ENCODE data around the gene SNX9. TPM values are rescaled to one million over a fixed set of nuclear protein-coding genes. Genes with fewer than 3 reads are reported as not detected.
"Not testable (repeated sequence)": the region's sequence is repeated elsewhere in the genome, so short reads cannot be mapped to it uniquely, and the experiment has no call there.

Gene SNX9
- total RNA-seq, 1 donor from 2014 or later, result 72.3 TPM

DNA sequence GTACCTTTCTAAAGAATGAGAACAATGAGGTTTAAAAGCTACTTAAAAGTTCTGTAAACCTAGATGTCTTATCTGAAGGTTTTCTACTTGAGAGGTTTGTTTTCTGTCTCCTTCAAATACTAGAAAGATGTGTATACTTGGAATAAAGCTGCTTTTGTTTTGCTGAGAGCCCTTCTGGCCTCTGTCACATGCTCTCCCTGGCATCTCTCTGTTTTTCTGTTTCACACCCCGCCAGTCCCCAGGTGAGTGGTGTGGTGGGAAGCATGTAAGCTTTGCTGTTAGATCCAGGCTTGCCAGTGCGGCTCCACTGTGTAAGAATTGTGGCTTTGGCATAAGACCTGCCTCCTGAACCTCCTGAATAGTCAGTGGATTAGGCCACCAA, 56.8 kb downstream of the SNX9 start:
- no peak for DNase-seq (ENCODE audit: extremely low read depth, low read depth, low spot score)

DNA sequence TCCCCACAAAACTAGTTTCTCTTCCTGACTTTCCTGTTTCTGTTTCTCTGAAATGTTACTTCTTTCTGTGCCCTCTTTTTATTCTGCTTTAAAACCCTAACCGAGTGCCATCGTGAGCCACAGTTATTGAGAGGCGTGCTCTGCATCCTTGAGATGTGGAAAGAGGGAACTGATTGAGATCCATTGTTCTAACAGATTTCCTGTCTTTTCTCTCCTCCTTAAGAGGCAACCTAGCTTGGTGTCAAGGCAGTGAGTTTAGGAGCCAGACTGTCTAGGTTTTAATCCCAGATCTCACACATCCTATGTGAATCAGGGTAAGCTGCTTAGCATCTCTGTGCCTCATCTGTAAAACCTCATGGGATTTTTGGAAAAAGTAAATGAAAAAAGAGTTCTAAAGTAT, 57.5 kb downstream of the SNX9 start:
- no peak for DNase-seq (ENCODE audit: extremely low read depth, low read depth, low spot score)

DNA sequence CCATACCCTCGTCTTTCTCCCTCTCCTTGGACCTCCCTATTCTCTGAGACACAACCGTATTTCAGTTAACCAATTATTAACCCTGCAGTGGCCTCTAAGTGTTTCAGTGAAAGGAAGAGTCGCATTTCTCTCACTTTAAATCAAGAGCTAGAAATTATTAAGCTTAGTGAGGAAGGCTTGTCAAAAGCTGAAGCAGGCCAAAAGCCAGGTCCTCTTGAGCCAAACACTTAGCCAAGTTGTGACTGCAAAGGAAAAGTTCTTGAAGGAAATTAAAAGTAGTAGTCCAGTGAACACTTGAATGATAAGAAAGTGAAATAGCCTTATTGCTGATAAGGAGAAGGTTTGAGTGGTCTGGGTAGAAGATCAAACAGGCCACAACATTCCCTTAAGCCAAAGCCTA, 58.3 kb downstream of the SNX9 start:
- DNase-seq (ENCODE audit: extremely low read depth, low read depth, low spot score), result no peak

DNA sequence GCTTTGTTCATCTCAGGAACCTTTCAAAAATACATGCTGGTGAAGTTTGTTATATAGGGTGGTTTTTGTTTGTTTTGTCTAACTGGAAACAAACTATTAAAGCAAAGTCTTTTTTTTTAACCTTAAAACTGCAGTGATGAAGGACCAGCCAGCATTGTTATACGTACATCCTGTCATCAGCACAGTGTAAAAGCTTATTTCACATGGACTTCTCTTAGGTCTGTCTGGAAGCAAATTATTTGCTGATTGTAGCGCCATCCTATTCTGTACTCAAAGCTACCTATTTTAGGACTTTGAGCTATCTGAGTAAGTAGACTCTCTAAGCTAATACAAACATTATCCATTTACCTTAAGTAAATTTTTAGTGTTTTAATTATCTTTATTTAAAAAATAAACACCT, 61.7 kb downstream of the SNX9 start:
- DNase-seq (ENCODE audit: extremely low read depth, low read depth, low spot score), result no peak

DNA sequence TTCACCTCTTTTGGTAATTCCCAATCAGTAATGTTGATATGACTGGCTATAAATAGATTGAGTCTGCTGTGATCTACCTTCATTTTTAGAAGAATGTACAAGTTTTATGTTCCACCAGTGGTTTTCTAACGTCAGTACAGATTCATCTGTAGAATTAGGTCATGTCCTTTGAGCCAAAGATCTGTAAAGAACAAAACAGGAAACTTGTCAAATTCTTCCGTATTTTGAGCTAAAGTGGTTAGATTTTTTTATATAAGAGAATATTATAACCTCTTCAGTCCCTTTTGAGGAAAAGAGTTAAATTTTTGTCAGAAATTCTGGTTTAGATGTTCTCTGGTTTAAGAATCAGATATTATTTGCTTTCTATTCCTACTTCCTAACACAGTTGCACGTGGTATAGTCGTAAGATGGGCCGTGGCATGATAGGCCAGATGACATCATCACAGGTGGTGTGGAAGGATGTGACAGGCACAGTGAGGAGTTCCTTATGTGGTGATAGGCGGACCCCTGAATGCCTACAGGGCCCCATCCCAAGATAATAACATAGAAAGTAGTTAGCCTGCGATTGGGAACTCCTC, 62.3 kb downstream of the SNX9 start:
- no peak for DNase-seq (ENCODE audit: extremely low read depth, low read depth, low spot score)

DNA sequence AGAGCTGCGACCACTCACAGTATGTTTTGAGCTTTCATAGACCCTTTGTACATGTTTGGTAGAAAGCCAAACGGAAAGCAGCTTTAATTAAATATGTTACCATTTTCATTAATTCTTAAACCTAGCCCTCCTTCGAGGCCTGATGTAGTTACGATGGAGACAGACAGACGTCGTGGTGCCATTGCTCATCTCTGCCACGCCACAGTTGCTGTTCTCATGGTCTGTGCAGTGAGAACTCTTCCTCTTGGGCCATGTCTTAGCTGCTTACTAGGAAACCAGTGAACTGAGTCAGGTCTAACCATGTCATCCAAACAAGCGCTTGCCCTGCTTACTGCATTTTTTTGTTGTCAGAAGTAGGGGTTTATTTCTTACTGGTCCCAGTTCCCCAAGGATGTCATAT, 62.8 kb downstream of the SNX9 start:
- no peak for DNase-seq (ENCODE audit: extremely low read depth, low read depth, low spot score)

DNA sequence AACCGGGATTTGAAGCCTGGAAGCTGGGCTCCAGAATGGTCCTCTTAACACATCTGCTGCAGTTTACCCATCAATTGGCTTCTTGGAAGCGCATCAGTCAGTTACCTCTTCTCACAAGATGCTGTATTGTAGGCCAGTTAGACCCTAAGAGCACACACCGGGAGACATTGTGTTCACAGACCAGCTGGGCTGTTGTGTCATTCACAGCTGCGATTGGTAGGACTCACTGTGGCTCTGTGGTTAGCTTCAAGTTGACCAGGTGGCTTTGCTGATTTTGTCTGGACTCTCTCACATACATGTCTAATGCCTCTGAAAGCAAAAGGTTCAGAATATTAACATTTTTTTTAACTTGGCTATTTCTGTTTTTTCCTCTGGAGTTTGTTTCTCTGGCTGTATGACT, 64.8 kb downstream of the SNX9 start:
- no peak for DNase-seq (ENCODE audit: extremely low read depth, low read depth, low spot score)

DNA sequence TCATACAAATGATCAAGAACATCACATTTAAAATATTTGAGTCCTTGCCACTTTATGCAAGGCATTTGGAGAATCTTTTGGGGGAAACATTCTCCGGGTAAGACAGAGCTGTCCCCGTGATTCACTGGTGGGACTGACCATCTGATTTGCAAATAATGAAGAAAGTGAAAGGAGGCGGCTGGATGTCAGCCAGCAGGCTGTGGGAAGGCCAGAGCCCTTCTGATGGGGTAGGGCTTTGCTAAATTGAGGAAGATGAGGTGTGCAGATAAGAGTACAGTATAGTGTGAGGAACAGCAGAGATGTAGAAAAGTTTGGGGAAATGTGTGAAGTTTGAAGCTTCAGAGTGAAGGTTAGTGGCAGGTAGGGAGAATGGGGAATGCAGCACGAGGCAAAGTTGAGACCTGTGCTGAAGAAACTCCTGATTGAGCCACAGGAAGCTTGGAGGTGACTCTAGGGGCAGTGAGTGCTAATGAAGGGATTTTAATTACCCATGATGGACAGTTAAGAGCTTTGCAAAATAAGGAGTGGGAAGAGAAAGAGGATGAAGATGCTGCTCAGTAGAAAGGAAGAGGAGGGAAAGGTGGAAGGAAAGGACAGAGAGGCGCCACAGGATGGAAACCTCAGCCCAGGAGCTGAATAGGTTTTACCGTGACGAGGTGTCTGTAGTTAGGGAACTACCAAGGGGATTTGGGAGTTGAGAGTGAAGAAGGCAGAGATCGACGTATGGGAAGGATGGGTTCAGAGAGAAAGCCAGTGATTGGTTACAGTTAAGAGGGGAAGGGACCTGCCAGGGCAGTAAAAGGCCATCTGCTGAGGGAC, 68.7 kb downstream of the SNX9 start:
- no peak for DNase-seq (ENCODE audit: extremely low read depth, low read depth, low spot score)

DNA sequence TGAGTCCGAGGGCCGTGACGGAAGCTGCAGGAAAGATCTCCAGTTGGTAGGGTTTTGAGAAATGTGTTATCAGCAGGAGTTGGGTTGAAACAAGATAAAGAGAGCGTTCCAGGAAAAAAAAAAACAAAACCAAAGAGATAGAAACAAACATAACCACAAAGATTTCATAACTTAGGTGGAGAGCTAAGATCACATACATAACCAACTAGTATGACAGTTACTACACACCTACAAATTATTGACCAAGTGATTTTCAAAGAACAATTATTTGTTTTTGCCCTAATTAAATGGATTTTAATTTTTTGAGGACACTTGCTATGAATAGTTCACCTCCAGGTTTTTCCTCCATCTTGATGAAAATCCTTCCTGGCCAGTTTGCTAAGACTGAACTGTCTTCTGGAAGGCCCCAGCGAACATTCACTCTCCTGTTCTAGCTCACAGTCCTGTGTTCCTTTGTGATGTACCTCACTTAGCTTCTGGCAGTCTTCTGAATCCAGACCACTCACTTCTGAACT, 69.4 kb downstream of the SNX9 start:
- no peak for DNase-seq (ENCODE audit: extremely low read depth, low read depth, low spot score)

DNA sequence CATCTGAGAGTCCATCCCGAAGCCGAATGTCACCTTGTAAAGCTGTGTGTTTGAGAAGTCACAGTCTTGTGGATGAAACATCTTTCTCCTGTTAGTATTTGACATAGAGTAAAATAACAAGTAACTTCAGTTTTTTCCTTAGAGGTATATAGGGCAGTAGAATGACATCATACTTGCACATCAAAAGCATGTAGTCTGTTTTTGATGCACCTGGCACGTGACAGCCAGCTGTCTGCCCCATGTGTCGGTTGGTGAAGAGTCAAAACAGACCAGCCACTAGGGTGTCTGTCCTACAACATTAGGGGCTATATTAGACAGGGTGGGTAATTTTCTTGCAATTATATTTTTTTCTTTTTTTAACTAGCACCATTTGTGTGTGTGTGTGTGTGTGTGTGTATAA, 70.2 kb downstream of the SNX9 start:
- DNase-seq (ENCODE audit: extremely low read depth, low read depth, low spot score), result no peak

DNA sequence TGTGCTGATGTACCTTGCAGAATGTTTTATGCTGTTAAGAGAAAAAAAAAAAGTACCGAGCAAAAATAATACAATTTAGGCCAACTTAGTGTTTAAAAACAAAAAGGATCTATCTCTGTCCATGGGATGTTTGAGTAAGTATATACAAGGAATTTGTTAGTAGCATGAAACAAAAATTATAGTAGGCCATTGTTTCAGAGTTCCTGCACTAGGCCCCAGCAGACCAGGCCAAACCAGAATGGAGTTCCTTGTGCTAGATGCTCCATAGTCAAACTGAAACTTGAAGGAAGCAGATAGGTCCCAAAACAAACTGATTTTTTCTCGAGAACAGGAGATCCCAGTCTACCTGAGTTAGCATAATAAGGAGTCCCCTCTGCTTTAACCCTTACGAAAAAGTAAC, 72.5 kb downstream of the SNX9 start:
- DNase-seq (ENCODE audit: extremely low read depth, low read depth, low spot score), result no peak

DNA sequence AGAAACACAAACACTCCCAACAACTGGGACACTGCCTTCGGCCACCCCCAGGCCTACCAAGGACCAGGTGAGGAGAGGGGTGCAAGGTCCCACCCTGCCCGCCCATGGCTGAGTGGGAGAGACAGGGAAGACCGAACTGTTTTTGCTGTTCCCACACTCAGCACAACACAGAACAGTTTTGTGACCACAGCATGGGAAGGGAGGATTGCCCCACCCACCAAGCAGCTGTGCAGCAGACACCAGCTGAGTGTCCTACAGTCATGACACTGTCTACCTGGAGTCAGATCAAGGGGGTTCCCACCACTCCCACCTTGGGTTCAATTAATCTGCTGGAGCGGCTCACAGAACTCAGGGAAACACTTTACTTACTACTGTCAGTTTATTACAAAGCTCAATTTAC, 73.9 kb downstream of the SNX9 start:
- no peak for DNase-seq (ENCODE audit: extremely low read depth, low read depth, low spot score)

DNA sequence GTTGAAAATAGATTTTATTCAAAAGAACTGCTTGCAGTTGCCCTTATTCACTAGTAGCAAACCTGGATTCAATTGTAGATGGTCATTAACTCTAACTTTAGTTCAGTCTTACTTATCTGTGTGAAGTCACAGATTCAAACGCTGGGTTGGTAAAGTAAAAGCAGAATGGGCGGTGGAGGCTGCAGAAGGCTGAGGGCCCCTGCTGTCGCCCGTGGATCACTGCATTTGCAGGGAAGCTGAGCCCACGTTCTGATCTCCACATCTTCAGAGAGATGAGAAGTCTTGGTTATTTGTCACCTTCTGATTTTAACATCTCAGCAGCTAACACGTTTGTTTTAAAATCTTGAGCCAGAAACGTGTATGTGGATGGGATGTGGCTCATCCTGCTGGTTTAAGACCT, 75.1 kb downstream of the SNX9 start:
- DNase-seq (ENCODE audit: extremely low read depth, low read depth, low spot score), result no peak

DNA sequence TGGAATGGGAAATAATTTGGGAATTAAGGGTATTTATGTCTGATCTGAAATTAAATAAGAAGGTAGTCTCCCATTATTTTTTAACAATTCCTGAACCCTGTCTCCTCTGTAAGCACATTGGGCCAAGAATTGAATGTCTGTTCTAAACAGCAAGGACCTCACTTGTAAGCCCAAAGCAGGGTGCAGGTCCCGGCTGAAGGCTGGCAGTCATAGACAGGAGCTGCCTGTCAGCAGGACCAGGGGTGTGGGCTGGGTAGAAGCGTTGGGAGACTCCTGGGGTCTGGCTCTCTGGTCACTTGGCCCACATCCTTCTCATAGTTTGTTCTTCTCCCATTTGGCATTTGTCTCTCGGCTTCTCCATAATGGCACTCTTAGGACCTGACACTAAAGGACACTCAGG, 75.6 kb downstream of the SNX9 start:
- no peak for DNase-seq (ENCODE audit: extremely low read depth, low read depth, low spot score)

DNA sequence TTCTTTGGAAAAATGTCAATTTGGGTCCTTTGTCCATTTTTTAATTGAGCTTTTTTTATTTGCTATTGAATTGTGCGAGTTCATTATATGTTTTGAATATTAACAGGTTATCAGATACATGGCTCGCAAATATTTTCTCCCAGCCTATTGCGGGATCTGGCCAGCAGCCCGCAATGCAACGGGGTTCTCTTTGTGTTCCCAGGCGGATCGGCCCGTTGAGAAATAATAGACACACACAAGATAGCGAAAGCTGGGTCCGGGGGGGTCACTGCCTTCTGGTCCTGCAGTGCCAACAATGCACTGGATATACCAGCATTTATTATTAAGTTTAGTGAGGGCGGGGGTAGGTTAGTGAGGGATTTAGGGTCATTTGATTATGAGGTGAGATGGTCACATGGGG, 77.2 kb downstream of the SNX9 start:
- not testable (repeated sequence) for DNase-seq (ENCODE audit: extremely low read depth, low read depth, low spot score)

DNA sequence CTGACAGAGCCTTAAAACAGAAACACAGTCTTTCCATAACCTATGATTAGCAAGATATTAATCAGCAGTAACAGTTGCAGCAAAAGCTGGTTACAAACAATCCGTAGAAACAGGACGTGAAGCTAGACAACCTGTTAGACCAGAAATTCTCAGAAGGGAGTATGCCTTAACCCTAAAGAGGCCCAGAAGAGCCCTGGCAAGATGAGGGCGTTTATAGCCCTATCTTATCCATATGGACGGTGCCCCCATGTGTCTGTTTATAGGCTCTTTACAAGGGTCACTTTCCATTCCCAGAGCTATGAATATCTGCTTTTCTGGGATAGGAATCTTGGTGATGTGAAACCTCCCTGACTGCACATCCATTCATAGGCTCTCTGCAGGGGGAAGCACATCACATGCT, 77.7 kb downstream of the SNX9 start:
- not testable (repeated sequence) for DNase-seq (ENCODE audit: extremely low read depth, low read depth, low spot score)

DNA sequence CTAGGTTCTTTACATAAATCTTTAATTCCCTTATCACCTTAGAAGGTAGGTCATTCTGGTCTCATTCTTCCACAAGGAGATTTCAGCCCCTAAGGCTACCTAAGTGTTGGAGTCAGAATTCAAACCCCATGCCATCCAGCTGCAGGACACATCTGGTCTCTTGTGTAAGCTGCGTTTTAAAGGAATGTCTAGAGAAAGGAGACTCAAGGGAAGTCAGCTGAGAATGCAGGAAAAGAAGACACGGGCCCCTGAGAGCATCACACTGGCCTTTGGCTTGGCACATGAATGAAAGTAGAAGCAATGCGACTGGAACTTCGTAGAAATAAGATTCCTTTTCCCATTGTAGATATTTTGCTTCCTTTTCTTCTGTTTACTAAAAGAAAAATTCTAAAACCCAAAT, 82.0 kb downstream of the SNX9 start:
- DNase-seq (ENCODE audit: extremely low read depth, low read depth, low spot score), result no peak

DNA sequence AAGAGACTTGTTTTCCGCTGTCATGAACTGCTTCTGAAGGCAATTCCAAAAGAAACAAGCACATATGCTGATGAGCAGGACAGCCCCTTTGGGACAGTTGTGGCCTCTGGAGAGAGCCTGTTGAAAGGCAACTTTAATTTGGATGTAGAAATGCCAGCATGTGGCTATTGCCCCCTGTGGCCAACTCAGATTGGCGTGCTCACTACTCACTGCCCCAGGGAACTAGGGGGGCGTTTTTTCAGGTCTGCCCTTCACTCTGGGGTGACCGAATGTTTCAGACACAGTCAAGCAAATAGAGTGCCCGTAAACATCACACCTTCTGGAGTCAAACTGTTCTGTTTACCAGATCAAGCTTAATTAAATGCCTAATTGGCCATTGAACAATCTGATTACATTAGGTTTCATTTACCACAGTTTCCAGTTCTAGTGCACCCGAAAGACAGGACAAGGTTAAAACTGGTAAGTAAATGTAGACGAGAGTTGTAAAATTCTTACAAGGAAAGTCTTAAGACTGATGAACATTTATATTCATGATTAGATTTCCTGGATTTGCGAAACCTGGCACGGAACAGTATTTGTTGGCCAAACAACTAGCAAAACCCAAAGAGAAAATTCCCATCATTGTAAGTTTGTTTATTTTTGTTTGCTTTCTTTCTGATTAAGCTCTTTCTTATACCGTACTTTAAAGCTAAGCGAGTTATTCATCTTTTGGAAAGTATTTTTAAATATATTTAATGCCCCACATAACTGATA, 82.7 kb downstream of the SNX9 start:
- no peak for DNase-seq (ENCODE audit: extremely low read depth, low read depth, low spot score)

DNA sequence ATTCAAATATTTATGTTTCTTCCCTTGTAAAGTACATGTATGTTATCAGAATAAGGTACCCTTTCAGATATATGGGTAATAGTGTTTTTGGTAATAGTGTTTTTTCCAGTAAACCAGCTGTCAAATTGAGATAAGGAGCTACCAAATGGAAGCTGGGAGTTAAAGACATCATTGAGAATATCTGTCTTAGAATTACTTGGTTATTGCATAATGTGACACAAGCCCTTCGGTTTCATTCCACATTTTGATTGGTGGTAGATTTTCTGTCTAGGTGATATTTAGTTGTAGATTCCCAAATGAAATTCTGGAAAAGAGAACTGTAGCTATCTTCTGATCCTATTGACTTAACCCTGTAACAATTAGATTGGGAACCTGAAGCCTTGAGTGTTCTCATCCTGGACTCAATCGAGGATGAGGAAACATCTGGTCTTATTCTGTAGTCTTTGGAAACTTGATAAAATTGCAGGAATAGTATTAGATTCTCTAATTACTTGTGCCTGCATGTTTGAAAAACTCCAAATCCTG, 83.6 kb downstream of the SNX9 start:
- DNase-seq (ENCODE audit: extremely low read depth, low read depth, low spot score), result no peak

DNA sequence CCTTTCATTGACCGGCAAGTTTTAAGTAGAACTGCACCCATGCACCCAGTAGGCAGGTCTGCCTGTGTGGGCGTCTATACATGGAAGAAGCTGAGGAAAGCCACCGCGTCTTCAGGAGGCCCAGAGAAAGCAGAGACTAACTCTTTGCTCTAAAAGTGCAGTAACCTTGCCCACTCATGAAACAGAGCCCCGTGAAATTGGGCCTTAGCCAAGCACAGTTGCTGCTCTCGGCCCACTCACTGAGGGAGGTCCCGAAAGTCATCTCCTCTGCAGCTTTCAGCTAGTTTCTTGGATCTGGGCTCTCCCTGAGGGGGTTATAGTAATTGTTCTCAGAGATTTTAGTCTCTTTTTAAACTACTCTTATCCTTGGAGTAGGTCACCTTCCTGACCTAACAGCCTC, 84.6 kb downstream of the SNX9 start:
- no peak for DNase-seq (ENCODE audit: extremely low read depth, low read depth, low spot score)
